ENCODE results near the gene TNFSF4. TPM values are rescaled to one million over a fixed set of nuclear protein-coding genes. Genes with fewer than 3 reads are reported as not detected.
"Not testable (repeated sequence)": the region's sequence is repeated elsewhere in the genome, so short reads cannot be mapped to it uniquely, and the experiment has no call there.

Gene TNFSF4, protein sequence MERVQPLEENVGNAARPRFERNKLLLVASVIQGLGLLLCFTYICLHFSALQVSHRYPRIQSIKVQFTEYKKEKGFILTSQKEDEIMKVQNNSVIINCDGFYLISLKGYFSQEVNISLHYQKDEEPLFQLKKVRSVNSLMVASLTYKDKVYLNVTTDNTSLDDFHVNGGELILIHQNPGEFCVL
- polyA plus RNA-seq, result 0.06 TPM

DNA sequence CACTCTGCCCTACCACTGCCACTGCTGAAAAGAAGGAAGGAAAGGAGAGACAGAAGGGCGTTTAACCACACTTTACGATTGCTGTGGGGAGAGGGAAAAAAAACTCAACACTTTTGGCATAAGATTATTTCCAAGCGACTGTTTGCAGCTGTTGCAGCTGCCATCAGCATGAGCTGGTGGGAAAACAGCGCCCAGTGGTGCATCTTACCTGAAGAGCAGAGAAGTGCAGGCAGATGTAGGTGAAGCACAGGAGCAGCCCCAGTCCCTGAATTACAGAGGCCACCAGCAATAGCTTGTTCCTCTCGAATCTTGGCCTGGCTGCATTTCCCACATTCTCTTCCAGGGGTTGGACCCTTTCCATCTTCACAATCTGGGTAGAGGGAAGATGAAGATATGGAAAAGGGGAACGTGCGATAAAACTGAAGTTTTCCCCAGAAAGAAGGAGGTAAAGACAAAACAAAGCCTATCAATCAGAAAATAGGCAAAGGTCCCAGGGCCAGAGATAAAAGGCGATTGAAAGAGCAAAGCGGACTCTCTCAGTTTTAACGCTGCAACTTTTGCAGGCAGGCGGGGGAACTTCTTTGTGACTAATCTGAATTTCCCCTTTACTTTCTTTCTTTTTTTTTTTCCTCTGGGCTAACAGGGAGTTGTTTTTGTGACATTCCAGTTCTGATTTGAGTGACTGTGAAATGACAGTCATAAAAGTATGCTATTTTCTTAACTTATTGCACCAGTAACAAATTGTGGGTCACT, at the start of gene TNFSF4:
TNFSF4 (minus strand) TSS at position 516 of the 753 bp plus-strand sequence; CDS start at position 361, 155 bp downstream.
- peak within 1 kb of the TSS in 3 of 4 donors; percentile 19 to 27 (median 19) for H3K4me3 Mint-ChIP-seq
- no peaks in the 10 kb centered on the region for H3K9me3 Mint-ChIP-seq
- peaks cover 19 to 32% (median 24%) of the 10 kb centered on the region in 3 donors for H3K4me1 Mint-ChIP-seq
- H3K27ac Mint-ChIP-seq, result peak within 1 kb of the TSS in 2 of 3 donors; percentile 42 to 71
- no peaks in the 10 kb centered on the region for H3K27me3 Mint-ChIP-seq
- peaks cover 1% of the 10 kb centered on the region for H3K36me3 Mint-ChIP-seq

DNA sequence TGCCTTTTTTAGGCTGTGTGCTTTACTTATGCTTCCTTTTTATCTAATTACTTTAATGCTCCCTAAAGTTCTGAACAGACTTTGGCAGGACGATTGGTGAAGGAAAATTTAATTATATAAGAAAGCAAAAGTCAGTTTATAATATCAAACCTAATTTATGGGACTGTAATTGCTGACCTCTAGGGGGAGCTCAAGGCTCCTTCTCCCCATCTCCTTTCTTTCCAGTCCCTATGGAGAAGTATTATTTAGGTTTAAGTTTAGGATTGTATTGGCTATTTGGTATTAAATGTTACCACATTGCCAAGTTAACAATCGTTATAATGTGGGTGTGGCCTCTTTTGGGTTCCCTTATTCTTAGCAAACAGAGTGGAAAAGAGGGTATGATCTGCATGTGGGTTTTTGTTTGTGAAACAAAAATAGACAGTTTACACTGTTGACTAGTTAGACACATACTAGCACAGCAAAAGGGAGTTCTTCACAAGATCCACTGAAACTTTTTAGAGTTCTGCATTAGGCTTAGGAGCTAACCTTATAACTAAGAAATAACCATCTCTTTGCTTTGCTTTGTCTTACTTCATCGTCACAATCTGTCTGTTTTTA, 48.2 kb upstream of the TNFSF4 start:
- H3K4me1 Mint-ChIP-seq, result peaks cover 2 to 5% (median 5%) of the 10 kb centered on the region in 3 donors
- H3K9me3 Mint-ChIP-seq, result peaks cover 4 to 11% (median 6%) of the 10 kb centered on the region in 3 donors
- no peaks in the 10 kb centered on the region for H3K27me3 Mint-ChIP-seq
- peak overlapping the region in 1 of 4 donors; percentile 72 for H3K4me3 Mint-ChIP-seq
- no peak overlapping the region for H3K27ac Mint-ChIP-seq
- peaks cover 2% of the 10 kb centered on the region for H3K36me3 Mint-ChIP-seq

DNA sequence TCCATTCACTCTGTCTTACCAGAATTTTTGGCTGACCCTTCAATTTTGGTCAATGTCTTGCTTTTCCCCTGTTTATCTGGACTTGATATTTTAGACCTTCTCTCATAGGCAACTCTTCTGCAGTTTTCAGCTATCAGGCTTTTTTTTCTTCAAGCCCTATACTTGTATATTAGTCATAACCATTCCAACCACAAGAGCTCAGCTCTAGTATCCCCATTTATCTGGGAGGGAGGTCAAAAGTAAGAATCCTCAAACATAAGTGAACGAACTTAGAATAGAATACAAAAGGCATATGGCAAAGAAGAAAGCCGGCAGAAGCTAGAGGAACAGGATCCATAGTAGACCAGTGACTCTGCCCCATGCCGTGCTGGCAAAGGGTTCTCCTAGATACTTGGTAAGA, 45.9 kb upstream of the TNFSF4 start:
- Mint-ChIP-seq H3K36me3 (peaks cover 2% of the 10 kb centered on the region), H3K27ac (no peak overlapping the region), H3K4me1 (peaks cover 5 to 9% (median 5%) of the 10 kb centered on the region in 3 donors), H3K9me3 (no peaks in the 10 kb centered on the region), H3K27me3 (no peaks in the 10 kb centered on the region), H3K4me3 (no peak overlapping the region)

DNA sequence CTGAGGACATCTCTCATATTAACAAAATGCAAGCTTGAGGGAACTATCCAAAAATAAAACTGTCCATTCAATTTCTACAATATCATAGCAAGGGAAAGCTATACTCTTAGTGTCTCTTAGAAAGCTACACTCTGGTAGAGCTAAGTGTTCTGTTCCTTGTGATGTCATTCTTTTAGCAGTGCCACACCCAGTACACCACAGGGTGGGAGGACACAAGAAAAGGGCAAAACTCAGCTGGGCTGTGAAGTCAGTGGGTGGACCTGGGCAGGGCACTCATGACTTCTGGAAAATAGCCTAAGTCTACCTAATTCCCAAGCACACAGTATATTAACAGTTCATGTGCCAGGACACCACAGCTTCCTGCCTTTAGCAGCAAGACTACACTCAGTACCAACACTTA, 42.2 kb upstream of the TNFSF4 start:
- H3K4me3 Mint-ChIP-seq, result no peak overlapping the region
- no peaks in the 10 kb centered on the region for H3K27me3 Mint-ChIP-seq
- H3K4me1 Mint-ChIP-seq, result peaks cover 0 to 7% (median 0%) of the 10 kb centered on the region in 3 donors
- H3K9me3 Mint-ChIP-seq, result no peaks in the 10 kb centered on the region
- H3K27ac Mint-ChIP-seq, result no peak overlapping the region
- H3K36me3 Mint-ChIP-seq, result no peaks in the 10 kb centered on the region

DNA sequence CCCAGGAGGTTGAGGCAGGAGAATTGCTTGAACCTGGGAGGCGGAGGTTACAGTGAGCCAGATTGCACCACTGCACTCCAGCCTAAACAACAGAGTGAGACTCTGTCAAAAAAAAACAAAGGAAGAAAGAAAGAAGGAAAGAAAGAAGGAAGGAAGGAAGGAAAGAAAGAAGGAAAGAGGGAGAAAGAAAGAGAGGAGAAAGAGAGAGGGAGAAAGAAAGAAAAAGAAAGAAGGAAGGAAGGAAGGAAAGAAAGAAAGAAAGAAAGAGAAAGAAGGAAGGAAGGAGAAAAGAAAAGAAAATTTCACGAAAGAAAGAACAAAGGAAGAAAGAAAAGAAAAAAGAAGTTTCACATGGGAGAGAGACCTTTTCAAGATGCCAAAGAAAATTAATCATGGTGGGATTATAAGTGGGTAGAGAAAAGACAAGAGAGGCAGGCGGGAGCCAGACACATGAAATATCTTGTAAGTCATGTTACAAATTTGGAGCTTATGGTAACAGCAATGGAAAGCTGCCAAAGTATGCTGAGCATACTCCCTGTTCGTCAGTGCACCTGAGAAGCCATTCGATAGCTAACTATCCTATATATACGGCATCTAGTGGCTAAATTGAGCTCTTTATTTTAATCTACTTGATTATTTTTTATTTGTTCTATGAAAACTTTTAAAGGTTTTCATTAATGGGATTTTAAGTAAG, 41.3 kb upstream of the TNFSF4 start:
- H3K9me3 Mint-ChIP-seq, result peaks cover 0 to 5% (median 4%) of the 10 kb centered on the region in 3 donors
- no peaks in the 10 kb centered on the region for H3K27me3 Mint-ChIP-seq
- H3K4me1 Mint-ChIP-seq, result peaks cover 0 to 7% (median 0%) of the 10 kb centered on the region in 3 donors
- H3K36me3 Mint-ChIP-seq, result peaks cover 3% of the 10 kb centered on the region
- H3K27ac Mint-ChIP-seq, result no peak overlapping the region
- H3K4me3 Mint-ChIP-seq, result no peak overlapping the region

DNA sequence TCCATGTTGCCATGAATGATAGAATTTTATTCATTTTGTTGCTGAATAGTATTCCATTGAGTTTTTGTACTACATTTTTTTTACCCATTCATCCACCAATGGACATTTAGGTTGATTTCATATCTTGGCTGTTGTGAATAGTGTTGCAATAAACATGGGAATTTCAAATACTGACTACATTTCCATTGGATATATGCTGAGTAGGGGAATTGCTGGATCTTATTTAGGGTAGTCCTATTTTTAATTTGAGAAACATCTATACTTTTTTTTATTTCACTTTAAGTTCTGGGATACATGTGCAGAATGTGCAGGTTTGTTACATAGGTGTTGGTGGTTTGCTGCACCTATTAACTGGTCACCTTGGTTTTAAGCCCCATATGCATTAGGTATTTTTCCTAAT, 38.8 kb upstream of the TNFSF4 start:
- Mint-ChIP-seq H3K27ac (no peak overlapping the region), H3K4me3 (no peak overlapping the region), H3K27me3 (no peaks in the 10 kb centered on the region), H3K4me1 (peaks cover 12 to 14% (median 13%) of the 10 kb centered on the region in 3 donors), H3K36me3 (peaks cover 3% of the 10 kb centered on the region), H3K9me3 (peaks cover 4 to 10% (median 5%) of the 10 kb centered on the region in 3 donors)

DNA sequence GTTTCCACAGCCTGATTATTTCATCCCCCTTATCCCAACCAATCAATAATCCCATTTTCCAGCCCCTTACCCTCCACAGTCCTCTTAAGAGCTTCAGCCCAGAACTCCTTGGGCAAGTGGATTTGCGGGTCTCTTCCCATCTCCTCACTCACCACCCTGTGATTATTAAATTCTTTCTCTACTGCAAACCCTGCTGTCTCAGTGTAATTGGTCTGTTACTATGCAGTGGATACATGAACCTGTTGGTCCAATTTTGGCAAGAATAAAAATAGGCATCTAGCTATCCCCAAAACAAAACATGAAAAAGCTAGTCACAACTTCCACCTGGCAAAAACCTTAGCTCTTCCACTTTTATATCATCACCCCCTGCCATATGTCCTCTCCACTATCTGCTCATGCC, 36.2 kb upstream of the TNFSF4 start:
- H3K4me1 Mint-ChIP-seq, result peaks cover 7 to 19% (median 13%) of the 10 kb centered on the region in 3 donors
- H3K4me3 Mint-ChIP-seq, result peak overlapping the region in 1 of 4 donors; percentile 1
- H3K9me3 Mint-ChIP-seq, result peaks cover 4 to 15% (median 9%) of the 10 kb centered on the region in 3 donors
- H3K27me3 Mint-ChIP-seq, result no peaks in the 10 kb centered on the region
- H3K36me3 Mint-ChIP-seq, result peaks cover 5% of the 10 kb centered on the region
- H3K27ac Mint-ChIP-seq, result no peak overlapping the region

DNA sequence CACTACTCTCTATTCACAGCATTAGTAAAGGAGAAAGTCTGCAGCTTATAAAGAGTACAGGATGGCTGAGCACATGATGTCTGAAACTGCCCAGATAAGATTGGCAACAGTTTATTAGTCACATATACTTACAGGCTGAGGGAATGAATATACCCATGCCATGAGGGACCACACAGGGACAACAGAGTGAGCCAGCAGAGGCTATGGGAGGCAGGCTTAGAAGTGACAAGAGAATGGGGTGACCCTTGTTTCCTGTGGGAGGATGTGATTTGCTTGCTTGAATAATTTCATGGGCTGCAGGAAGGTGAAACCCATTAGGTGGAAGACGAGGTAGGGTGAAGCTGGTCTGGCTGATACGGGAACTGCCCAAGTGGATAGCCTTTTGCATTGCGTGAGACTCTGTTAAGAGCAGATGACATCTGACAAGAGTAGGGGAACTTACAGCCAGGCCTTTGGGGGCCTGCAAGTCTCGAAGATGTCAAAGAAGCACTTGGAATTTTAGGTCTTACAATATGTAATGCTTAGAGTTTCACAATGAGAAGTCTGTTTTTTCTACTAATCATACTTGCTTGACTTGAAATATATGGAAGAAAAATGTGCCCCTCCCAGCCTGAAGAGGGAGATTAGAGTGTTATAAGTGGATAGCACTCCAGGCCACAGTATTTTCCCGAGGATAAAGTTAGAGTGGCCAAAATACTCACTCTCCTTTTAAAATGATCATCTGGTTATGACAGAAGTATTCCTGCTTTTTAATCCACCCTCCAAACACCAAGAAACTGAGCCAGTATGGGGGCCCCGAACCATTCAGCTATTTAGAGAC, 34.6 kb upstream of the TNFSF4 start:
- H3K27me3 Mint-ChIP-seq, result no peaks in the 10 kb centered on the region
- no peak overlapping the region for H3K4me3 Mint-ChIP-seq
- peak overlapping the region in 1 of 3 donors; percentile 0 for H3K27ac Mint-ChIP-seq
- peaks cover 5% of the 10 kb centered on the region for H3K36me3 Mint-ChIP-seq
- peaks cover 5 to 15% (median 9%) of the 10 kb centered on the region in 3 donors for H3K9me3 Mint-ChIP-seq
- peaks cover 5 to 25% (median 19%) of the 10 kb centered on the region in 3 donors for H3K4me1 Mint-ChIP-seq

DNA sequence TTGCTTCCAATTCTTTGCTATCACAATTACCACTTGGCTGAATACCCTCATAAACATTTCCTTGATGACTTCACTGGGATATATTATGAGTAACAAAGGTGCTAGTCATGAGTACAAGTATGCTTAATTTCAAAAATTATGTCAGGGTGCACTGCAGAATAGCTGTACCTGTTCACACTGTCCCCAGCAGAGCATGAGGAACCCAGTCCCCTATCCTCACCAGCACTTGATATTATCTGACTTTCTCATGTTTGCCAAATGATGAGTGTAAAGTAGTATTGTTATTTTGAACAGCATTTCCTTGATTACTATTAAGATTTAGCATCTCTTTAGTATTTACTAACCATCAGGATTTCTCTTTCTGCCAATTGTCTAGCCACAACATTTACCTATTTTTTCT, 33.5 kb upstream of the TNFSF4 start:
- Mint-ChIP-seq H3K4me3 (no peak overlapping the region), H3K27ac (no peak overlapping the region), H3K36me3 (peaks cover 5% of the 10 kb centered on the region), H3K4me1 (peaks cover 5 to 29% (median 21%) of the 10 kb centered on the region in 3 donors), H3K27me3 (no peaks in the 10 kb centered on the region), H3K9me3 (peaks cover 5 to 19% (median 9%) of the 10 kb centered on the region in 3 donors)

DNA sequence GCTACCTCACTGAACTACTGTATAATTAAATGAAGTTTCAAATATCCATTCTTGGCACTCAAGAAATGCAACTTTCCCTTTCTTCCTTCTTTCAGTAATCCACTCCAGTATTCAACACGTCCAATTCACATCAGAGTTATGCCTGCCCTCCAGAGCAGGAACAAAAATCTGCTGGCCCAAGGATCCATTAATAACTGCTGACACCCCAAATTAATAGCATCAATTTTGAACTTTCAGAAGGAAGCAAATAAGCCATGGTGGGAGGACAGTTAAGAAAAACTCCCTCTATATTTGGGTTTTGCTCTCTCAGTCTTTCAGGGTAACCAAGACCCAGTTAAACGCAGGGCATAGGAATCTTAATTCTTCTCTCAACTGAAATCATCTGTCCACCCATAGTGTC, 31.9 kb upstream of the TNFSF4 start:
- peaks cover 5% of the 10 kb centered on the region for H3K36me3 Mint-ChIP-seq

DNA sequence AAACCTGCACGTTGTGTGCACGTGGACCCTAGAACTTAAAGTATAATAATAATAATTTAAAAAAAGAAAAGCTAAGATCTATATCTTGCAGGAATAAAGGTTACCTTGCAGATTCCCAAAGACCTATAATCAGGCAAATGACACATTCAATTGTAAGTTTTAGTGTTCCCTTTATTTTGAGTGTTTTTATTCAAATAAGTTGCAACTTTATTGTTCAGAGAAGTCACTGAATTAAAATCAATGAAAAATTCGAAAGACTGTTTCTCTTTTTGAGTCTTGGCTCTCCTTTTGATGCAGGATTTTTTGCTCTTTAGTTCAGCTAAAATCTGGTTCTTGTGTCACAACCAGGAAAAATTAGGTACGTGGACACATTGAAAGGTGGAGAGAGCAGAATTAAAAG, 27.8 kb upstream of the TNFSF4 start:
- Mint-ChIP-seq H3K4me1 (peaks cover 0 to 15% (median 8%) of the 10 kb centered on the region in 3 donors), H3K36me3 (peaks cover 3% of the 10 kb centered on the region), H3K4me3 (no peak overlapping the region), H3K27me3 (no peaks in the 10 kb centered on the region), H3K27ac (no peak overlapping the region), H3K9me3 (peaks cover 2 to 12% (median 8%) of the 10 kb centered on the region in 3 donors)

More for the DNA sequence above, 31.9 kb upstream of the TNFSF4 start:
- Mint-ChIP-seq H3K4me1 (peaks cover 5 to 29% (median 21%) of the 10 kb centered on the region in 3 donors), H3K27me3 (no peaks in the 10 kb centered on the region), H3K9me3 (peaks cover 5 to 22% (median 11%) of the 10 kb centered on the region in 3 donors), H3K4me3 (no peak overlapping the region), H3K27ac (no peak overlapping the region)

DNA sequence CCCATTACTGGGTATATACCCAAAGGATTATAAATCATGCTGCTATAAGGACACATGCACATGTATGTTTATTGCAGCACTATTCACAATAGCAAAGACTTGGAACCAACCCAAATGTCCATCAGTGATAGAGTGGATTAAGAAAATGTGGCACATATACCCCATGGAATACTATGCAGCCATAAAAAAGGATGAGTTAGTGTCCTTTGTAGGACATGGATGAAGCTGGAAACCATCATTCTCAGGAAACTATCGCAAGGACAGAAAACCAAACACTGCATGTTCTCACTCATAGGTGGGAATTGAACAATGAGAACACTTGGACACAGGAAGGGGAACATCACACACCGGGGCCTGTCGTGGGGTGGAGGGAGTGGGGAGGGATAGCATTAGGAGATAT, 27.3 kb upstream of the TNFSF4 start:
- not testable (repeated sequence) for H3K4me3 Mint-ChIP-seq, H3K27ac Mint-ChIP-seq, H3K27me3 Mint-ChIP-seq, H3K36me3 Mint-ChIP-seq
- H3K9me3 Mint-ChIP-seq, result peaks cover 2 to 12% (median 9%) of the 10 kb centered on the region in 3 donors
- peaks cover 0 to 15% (median 8%) of the 10 kb centered on the region in 3 donors for H3K4me1 Mint-ChIP-seq

DNA sequence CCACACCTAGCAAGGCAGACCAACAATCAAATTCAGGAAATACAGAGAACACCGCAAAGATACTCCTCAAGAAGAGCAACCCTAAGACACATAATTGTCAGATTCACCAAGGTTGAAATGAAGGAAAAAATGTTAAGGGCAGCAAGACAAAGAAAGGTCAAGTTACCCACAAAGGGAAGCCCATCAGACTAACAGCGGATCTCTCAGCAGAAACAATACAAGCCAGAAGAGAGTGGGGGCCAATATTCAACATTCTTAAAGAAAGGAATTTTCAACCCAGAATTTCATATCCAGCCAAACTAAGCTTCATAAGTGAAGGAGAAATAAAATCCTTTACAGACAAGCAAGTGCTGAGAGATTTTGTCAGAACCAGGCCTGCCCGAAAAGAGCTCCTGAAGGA, 21.9 kb upstream of the TNFSF4 start:
- not testable (repeated sequence) for H3K27ac Mint-ChIP-seq

DNA sequence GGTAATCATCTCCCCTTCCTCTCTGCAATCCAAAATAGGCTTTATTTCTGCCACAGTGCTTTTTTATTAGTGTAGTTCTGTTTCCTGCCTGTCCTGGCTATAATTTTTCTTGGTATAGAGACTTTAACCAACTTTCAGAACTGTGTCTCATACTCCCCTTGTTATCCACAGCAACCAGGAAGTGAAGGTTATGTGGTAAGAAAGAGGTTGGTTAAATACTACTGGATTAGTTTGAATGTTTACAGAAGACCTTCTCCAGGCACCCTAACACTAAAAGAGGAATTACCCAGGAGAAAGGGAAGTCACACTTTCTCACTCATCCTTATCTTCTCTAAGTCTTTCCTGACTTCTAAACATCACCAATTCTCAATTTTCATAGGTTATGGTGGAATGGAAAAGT, 17.8 kb upstream of the TNFSF4 start:
- Mint-ChIP-seq H3K4me3 (no peak overlapping the region), H3K36me3 (no peaks in the 10 kb centered on the region), H3K27me3 (no peaks in the 10 kb centered on the region), H3K9me3 (peaks cover 3 to 7% (median 5%) of the 10 kb centered on the region in 3 donors), H3K27ac (no peak overlapping the region), H3K4me1 (peaks cover 0 to 6% (median 0%) of the 10 kb centered on the region in 3 donors)

More for the DNA sequence above, 21.9 kb upstream of the TNFSF4 start:
- H3K9me3 Mint-ChIP-seq, result peaks cover 5 to 10% (median 8%) of the 10 kb centered on the region in 3 donors
- not testable (repeated sequence) for H3K27me3 Mint-ChIP-seq, H3K4me1 Mint-ChIP-seq, H3K36me3 Mint-ChIP-seq, H3K4me3 Mint-ChIP-seq
